SW480 (cell line): ENCODE data around the gene RNU5D-1.

ENCODE experiments used
- DNase-seq: peaks from one replicate; pipeline ENCODE4 v3.0.0-alpha.2; 2016; ENCODE audit warnings: low spot score

RNU5D-1 gene

GRCh38 chr1:44698138-44698537 lies 32.8 kb downstream of the RNU5D-1 start:
- DNase-seq, result no peak

- DNase-seq, result no peak
Measured at GRCh38 chr1:44696789-44697345, 34.1 kb downstream of the RNU5D-1 start.

GRCh38 chr1:44696101-44696500 lies 34.9 kb downstream of the RNU5D-1 start:
- no peak for DNase-seq

- no peak for DNase-seq
Measured at GRCh38 chr1:44695671-44696070, 35.3 kb downstream of the RNU5D-1 start.

GRCh38 chr1:44694863-44695478 lies 36.0 kb downstream of the RNU5D-1 start:
- no peak for DNase-seq

GRCh38 chr1:44693900-44694299 lies 37.1 kb downstream of the RNU5D-1 start:
- DNase-seq, result no peak

- no peak for DNase-seq
Measured at GRCh38 chr1:44693159-44693558, 37.8 kb downstream of the RNU5D-1 start.

GRCh38 chr1:44689447-44689765 lies 41.6 kb downstream of the RNU5D-1 start:
- no peak for DNase-seq

GRCh38 chr1:44688760-44689446 lies 42.1 kb downstream of the RNU5D-1 start:
- peak; percentile 21 for DNase-seq

GRCh38 chr1:44685881-44686280 lies 45.1 kb downstream of the RNU5D-1 start:
- no peak for DNase-seq

- no peak for DNase-seq
Measured at GRCh38 chr1:44685218-44685617, 45.8 kb downstream of the RNU5D-1 start.

GRCh38 chr1:44684525-44684924 lies 46.4 kb downstream of the RNU5D-1 start:
- no peak for DNase-seq

- no peak for DNase-seq
Measured at GRCh38 chr1:44682883-44683265, 48.1 kb downstream of the RNU5D-1 start.

- DNase-seq, result no peak
Measured at GRCh38 chr1:44681905-44682882, 48.8 kb downstream of the RNU5D-1 start.
